Stimulated activated CD8-positive, alpha-beta memory T cell treated with anti-CD3 and anti-CD28 coated beads, Interleukin-7, amount 100 ng/mL, for 48 hours (primary cell): ENCODE data around the gene CCL28.
"Not testable (repeated sequence)": the region's sequence is repeated elsewhere in the genome, so short reads cannot be mapped to it uniquely, and the experiment has no call there.

Experiments
- DNase-seq, 2 donors: peaks; one replicate each; pipeline ENCODE4 v3.0.0-alpha.2; 2020; ENCODE audit warnings: low read depth in 1 of 2; ENCODE audit errors: extremely low read depth in 1 of 2

CCL28 gene

GRCh38 chr5:43411495-43411894 lies 696 bp downstream of the CCL28 start:
- no peak for DNase-seq

DNA sequence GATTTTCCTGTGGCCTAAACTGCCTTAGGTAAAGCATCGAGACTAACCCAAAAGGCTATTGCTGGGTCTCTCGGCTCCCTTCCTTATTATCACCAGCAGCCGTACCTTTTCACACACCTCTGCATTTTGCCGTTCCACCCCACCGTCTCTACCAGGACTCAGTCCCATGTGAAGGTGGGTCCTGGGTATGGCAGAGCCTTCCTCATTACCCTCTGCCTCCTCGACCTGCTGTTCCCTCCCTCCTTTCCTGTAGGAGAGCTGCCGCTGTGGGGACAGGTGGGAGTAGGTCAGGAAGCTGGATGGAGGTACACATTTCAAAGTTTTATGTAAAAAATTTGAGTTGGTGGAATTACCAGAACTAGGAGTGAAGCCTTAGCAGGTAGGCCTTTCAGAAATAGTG lies 1.8 kb downstream of the CCL28 start:
- DNase-seq = no peak

- DNase-seq = no peak
Observed at GRCh38 chr5:43409809-43410271, 2.4 kb downstream of the CCL28 start.

GRCh38 chr5:43402524-43403066 lies 9.6 kb downstream of the CCL28 start:
- not testable (repeated sequence) for DNase-seq

GRCh38 chr5:43401827-43402226 lies 10.4 kb downstream of the CCL28 start:
- no peak for DNase-seq

DNA sequence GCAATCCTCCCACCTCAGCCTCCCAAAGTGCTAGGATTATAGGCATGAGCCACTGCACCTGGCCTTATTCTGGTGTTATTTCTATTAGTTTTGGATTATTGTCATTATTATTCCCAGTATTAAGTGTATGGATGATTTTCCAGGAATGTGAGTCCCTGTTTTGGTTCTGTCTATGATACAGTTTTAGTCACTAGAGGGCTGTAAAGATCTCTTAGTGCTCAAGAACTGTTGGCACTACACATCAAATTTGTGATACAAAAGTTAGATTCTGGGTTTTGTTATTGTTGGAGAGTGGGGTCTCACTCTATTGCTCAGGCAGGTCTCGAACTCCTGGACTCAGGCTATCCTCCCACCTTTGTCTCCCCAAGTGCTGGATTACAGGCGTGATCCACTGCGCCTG lies 12.1 kb downstream of the CCL28 start:
- DNase-seq = no peak

GRCh38 chr5:43396762-43397304 lies 15.4 kb downstream of the CCL28 start:
- DNase-seq = peak; percentile 33

- DNase-seq = no peak
Observed at GRCh38 chr5:43390471-43390870, 21.7 kb downstream of the CCL28 start.

- DNase-seq = peak in 1 of 2 donors; percentile 19
Observed at GRCh38 chr5:43389679-43390329, 22.4 kb downstream of the CCL28 start.

- no peak for DNase-seq
Observed at GRCh38 chr5:43386960-43387362, 25.2 kb downstream of the CCL28 start.

DNA sequence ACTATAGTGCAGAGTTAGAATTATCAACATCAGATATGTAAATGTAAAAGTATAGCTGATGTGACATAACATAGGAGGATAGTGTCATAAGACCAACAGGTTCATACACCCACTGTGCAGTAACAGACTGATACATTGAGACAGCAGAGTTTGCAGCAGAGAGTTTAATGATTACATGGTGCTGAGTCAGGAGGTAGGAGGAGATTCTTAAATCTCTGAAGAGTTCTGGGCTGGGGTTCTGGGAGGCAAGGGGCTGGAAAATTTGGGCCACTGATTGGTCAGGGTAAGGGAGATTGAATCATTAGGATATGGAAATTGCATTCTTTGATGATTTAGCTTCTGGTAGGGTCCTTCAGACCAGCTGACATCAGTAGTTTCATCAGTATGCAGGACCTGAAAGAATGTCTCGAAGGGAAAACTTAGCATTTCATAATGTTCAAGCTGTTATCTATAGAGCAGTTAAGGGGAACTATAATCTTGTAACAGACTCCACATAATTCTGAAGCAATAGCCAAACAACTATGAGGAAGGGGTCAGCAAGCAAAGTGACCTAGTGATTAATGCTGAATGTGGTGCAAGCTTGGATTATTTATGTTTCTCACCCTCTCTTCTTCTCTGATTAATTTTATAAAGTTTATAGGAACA lies 35.6 kb downstream of the CCL28 start:
- no peak for DNase-seq

GRCh38 chr5:43371821-43372220 lies 40.4 kb downstream of the CCL28 start:
- DNase-seq = no peak

GRCh38 chr5:43370352-43370751 lies 41.8 kb downstream of the CCL28 start:
- no peak for DNase-seq

- DNase-seq = no peak
Observed at GRCh38 chr5:43369651-43370050, 42.5 kb downstream of the CCL28 start.

DNA sequence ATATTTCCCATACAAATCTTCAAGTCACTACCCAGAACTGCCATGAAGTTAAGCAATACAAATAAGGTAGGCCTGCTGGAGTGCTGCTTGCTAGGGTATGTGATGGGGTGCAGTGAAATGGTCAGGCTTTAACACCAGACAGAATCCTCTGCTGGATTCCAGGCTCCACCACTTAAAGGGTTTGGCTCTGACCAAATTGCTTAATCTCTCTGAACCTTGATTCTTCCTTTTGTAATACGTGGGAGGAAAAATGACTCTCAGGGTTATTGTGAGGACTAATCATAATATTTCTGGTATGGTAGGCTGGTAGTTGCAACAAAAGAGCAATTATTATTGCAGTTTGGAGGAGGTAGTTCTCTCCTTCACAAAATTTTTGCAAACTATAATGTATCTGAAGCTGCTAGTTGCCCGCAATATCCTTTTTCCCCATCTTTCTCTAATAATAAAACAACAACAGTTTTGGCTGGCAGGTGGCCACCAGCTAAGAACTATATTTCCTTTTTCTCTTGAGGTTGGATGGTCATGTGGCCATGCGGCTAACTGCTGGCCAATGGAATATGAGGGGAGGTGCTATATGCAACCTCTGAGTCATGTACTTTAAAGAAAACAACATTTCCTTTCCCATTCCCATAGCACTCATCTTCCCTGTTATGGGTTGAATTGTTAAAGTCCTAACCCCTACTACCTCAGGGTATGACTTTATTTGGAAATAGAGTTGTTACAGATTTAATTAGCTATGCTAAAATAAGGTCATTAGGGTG lies 44.1 kb downstream of the CCL28 start:
- no peak for DNase-seq

DNA sequence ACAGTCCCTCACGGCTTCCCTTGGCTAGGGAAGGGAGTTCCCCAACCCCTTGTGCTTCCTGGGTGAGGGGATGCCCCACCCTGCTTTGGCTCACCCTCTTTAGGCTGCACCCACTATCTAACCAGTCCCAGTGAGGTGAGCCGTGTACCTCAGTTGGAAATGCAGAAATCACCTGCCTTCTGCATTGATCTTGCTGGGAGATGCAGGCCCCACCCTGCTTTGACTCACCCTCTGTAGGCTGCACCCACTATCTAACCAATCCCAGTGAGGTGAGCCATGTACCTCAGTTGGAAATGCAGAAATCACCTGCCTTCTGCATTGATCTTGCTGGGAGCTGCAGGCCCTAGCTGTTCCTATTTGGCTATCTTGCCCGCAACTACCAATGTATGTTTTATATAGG lies 44.7 kb downstream of the CCL28 start:
- no peak for DNase-seq

DNA sequence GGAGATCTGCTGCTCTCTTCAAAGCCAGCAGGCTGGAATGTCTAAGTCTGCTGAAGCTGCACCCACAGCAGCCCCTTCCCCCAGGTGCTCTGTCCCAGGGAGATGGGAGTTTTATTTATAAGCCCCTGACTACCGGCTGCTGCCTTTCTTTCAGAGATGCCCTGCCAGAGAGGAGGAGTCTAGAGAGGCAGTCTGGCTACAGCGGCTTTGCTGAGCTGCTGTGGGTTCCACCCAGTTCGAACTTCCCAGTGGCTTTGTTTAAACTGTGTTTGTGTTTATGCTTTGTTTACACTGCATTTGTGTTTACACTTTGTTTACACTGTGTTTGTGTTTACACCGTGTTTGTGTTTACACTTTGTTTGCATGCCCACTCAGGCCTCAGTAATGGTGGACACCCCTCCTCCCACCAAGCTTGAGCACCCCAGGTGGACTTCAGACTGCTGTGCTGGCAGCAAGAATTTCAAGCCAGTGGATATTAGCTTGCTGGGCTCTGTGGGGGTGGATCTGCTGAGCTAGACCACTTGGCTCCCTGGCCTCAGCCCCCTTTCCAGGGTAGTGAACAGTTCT lies 45.4 kb downstream of the CCL28 start:
- not testable (repeated sequence) for DNase-seq

- DNase-seq = not testable (repeated sequence)
Observed at GRCh38 chr5:43365155-43365554, 47.0 kb downstream of the CCL28 start.

DNA sequence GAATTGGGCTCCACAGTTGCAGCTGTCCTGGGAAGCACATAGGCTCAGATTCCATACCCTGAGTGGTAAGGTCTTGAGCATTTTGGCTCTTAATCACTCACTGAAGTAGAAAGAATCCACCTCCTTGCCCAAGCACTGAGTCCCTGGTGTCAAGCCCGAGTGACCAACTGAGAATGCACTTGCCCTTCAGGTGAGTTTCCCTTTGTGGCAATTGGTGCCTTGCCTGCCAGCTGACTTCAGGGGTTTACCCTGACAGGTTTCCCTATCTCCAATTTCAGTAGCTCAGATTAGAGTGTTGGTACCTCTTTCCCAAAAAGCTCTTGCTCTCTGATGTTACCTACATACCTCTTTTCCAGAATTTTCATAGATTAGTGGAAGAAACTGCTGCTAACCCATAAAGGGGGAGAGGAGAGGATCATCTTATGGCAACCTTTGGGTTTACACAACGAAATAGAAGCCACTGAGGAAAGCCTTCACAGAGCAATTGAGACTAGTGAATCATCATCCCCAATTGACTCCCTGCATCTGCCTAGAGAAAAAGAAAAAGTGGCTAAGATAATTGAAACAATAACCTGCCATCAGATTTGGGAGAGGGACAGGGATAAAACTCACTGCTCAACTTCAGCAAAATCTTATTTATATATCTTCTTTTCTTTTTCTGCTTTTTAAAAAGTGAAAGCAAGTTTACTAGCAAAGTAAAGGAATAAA lies 48.6 kb downstream of the CCL28 start:
- no peak for DNase-seq

DNA sequence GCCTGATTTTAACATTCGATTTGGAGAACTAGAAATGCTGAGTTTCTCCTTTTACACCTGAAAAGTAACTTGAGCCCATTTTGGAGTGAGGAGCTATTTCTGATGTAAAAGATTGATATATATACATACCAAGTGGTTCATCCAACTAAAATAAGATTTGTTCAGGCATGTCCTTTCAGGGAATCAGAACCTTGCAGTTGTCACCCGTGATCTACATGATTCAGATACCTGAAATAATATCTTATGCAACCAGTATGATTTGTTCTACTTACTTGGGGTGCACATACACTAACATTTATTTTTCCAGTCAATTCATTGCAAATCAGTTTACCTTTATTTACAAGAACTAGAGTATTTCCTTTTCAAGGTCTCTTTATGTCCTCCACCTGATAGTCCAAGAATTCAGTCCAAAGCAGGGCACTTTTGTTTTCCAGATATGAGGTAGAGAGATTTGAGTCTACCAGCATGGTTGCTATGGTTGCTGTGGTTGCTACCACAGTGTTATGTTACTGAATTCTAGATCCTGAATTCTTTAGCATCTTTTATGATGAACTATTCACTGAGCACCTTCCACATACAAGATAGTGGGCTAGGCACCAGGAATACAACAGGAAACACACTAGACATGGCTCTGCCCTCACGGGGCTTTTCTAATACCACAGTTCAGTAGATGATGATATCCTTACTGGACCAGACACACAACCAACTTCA lies 49.3 kb downstream of the CCL28 start:
- DNase-seq = no peak
